K562 (cell line): Measurements from ENCODE around the gene PAX5. TPM values are rescaled to one million over a fixed set of nuclear protein-coding genes. Genes with fewer than 3 reads are reported as not detected.

Experiments used
- ATAC-seq: fragments of 200-7000 bp; cut with Tn5 transposase; 3 replicates; pipeline ENCODE4 v1.9.1; 2020; ENCODE audit warnings: moderate library complexity
- BruUV-seq: library from RNA; stranded (reverse); fragments of 400-500 nt; replicated peaks from 2 replicates; lab custom pipeline; 2021; lab: Mats Ljungman, UMichigan
- CTCF ChIA-PET: fragments of 300-600 bp; formaldehyde crosslinking; extraction: SDS; loops from one replicate; lab custom pipeline; 2021; ENCODE audit warnings: low intra/inter-chr PET ratio; lab: Yijun Ruan, JAX
- POLR2A ChIA-PET: fragments of 300-600, 350-650 bp; sonication (Branson Sonifier 250); formaldehyde crosslinking; extraction: SDS; loops from one replicate; lab custom pipeline; 2021; ENCODE audit warnings: antibody characterized with exemption, inconsistent platforms; lab: Yijun Ruan, JAX
- DNase-seq, 4 experiments: peaks; one replicate each; pipeline versions ENCODE4 v3.0.0 to v3.0.0-alpha.2; 2011 to 2018; ENCODE audit warnings: low spot score in 3 of 4, mixed read lengths in 3 of 4; ENCODE audit errors: extremely low read depth in 1 of 4
- FAIRE-seq: peaks from 2 replicates; lab custom pipeline; 2011; peaks lifted over from hg19 to GRCh38; lab: Jason Lieb, UNC
- H2AFZ ChIP-seq: 2 replicates; pipeline ENCODE4 v1.6.0; 2011; ENCODE audit warnings: low read depth, low read length, control low read depth, inconsistent platforms
- H3K27ac ChIP-seq: fragments of 200-600 bp; 3 replicates; pipeline ENCODE4 v1.8.0; 2011; ENCODE audit warnings: low read depth, mild to moderate bottlenecking, control low read depth, inconsistent platforms, low read length, moderate library complexity, mixed read lengths; ENCODE audit errors: extremely low read depth
- H3K27me3 ChIP-seq, 2 experiments: fragments of 300-600 bp in 1 of 2; 2 replicates in 1 of 2; 3 replicates in 1 of 2; pipeline versions ENCODE4 v1.6.0 to v1.8.0; 2011; ENCODE audit warnings: inconsistent platforms in 2 of 2, low read length in 2 of 2, mild to moderate bottlenecking in 1 of 2, mixed read lengths in 1 of 2, moderate library complexity in 1 of 2; ENCODE audit not compliant: control insufficient read depth in 2 of 2, insufficient read depth in 2 of 2
- H3K36me3 ChIP-seq: fragments of 300-600 bp; 3 replicates; pipeline ENCODE4 v1.8.0; 2011; ENCODE audit warnings: mild to moderate bottlenecking, low read length, inconsistent platforms; ENCODE audit not compliant: control insufficient read depth, insufficient read depth
- H3K4me1 ChIP-seq, 2 experiments: fragments of 200-600 bp in 1 of 2; replicated peaks in 1 of 2; 2 replicates in 1 of 2; 3 replicates in 1 of 2; pipeline versions ENCODE4 v1.5.1 to v1.8.0; 2011; ENCODE audit warnings: inconsistent platforms in 2 of 2, low read length in 2 of 2, mild to moderate bottlenecking in 1 of 2, mixed read lengths in 1 of 2, moderate library complexity in 1 of 2; ENCODE audit not compliant: control insufficient read depth in 2 of 2, insufficient read depth in 2 of 2
- H3K4me2 ChIP-seq: 2 replicates; pipeline ENCODE4 v1.6.1; 2011; ENCODE audit warnings: low read length, control low read depth, inconsistent platforms, mixed read lengths; ENCODE audit not compliant: insufficient read depth
- H3K4me3 ChIP-seq: fragments of 200-600 bp; sonication (generic), shearing (Covaris generic); 2 replicates; pipeline ENCODE4 v1.5.1; 2016; ENCODE audit warnings: control low read depth, inconsistent platforms
- H3K79me2 ChIP-seq: fragments of 200-600 bp; 3 replicates; pipeline ENCODE4 v1.8.0; 2011; ENCODE audit warnings: low read length, inconsistent platforms; ENCODE audit not compliant: control insufficient read depth, insufficient read depth
- H3K9ac ChIP-seq, 2 experiments: 2 replicates each; pipeline versions ENCODE4 v1.6.0 to v1.6.1; 2011; ENCODE audit warnings: low read depth in 2 of 2, low read length in 2 of 2, control low read depth in 1 of 2, inconsistent platforms in 1 of 2, mild to moderate bottlenecking in 1 of 2, mixed read lengths in 1 of 2; ENCODE audit not compliant: insufficient read depth in 1 of 2
- H3K9me1 ChIP-seq: one replicate; pipeline ENCODE4 v1.6.0; 2011; ENCODE audit warnings: inconsistent platforms, mild to moderate bottlenecking, low read length, moderate library complexity; ENCODE audit not compliant: control insufficient read depth, insufficient read depth
- H3K9me3 ChIP-seq: replicated peaks from 2 replicates; pipeline ENCODE4 v1.5.1; 2011; ENCODE audit warnings: low read depth, low read length, inconsistent platforms; ENCODE audit not compliant: control insufficient read depth, insufficient read depth
- H4K20me1 ChIP-seq: replicated peaks from 2 replicates; pipeline ENCODE4 v1.6.1; 2011; ENCODE audit warnings: low read length, inconsistent platforms, mixed read lengths; ENCODE audit not compliant: control insufficient read depth, insufficient read depth
- HNRNPH1 ChIP-seq: fragments of 200-400 bp; formaldehyde crosslinking; optimal IDR thresholded peaks from 2 replicates; pipeline ENCODE3; 2017; ENCODE audit warnings: low read depth, mild to moderate bottlenecking, low read length, moderate library complexity
- POLR2AphosphoS2 ChIP-seq: IDR thresholded peaks from 2 replicates; pipeline ENCODE4 v1.6.1; 2012; ENCODE audit warnings: low read length, improper control_type of control experiment
- RAD21 ChIP-seq, 2 experiments: fragments of 250-450 bp in 1 of 2; fragments of 450-650 bp in 1 of 2; sonication (Bioruptor Pico) in 1 of 2; formaldehyde crosslinking in 1 of 2; IDR thresholded peaks in 1 of 2; conservative IDR thresholded peaks in 1 of 2; 2 replicates each; pipeline versions ENCODE4 v1.4.0 to v1.8.0; 2020 to 2022; ENCODE audit warnings: mild to moderate bottlenecking in 2 of 2, moderate library complexity in 1 of 2
- SMC3 ChIP-seq: conservative IDR thresholded peaks from 2 replicates; pipeline ENCODE4 v1.6.1; 2011; ENCODE audit warnings: low read depth, low read length, improper control_type of control experiment; ENCODE audit not compliant: insufficient read depth
- WGBS: fragments of 100-300 bp; shearing (Covaris generic); methylation state at CpG from one replicate; pipeline ENCODE4 v1.1.6; 2016; ENCODE audit warnings: low coverage, mixed read lengths; ENCODE audit not compliant: insufficient coverage; ENCODE audit errors: missing lambda C conversion rate; 5-methylcytosine and 5-hydroxymethylcytosine counted together
- in situ Hi-C: fragments of 300-500 bp; cut with MboI; formaldehyde crosslinking; loops from 4 replicates; pipeline ENCODE4 v1.15.0; 2018; ENCODE audit warnings: inconsistent platforms, mixed read lengths
- intact Hi-C: fragments of 100-400 bp; cut with micrococcal nuclease; formaldehyde crosslinking; loops from 2 replicates; pipeline ENCODE4 v1.14.2; 2022
- polyA plus RNA-seq, 8 experiments: library from polyadenylated mRNA; depleted of rRNA in 4 of 8; stranded (reverse) in 5 of 8; unstranded in 3 of 8; fragments of >200 nt; fragmentation: Nextera tagmentation in 2 of 8; fragmentation: Illumina TruSeq in 1 of 8; extraction: Ambion mirVana in 2 of 8; extraction: Trizol in 1 of 8; gene quantifications; 2 replicates each; pipeline versions ENCODE4 v1.2.1 to v1.2.3, GENCODE V29; 2011 to 2014; ENCODE audit warnings: inconsistent platforms in 1 of 8, missing spikeins in 1 of 8
- total RNA-seq, 7 experiments: library from RNA; depleted of rRNA in 6 of 7; stranded (reverse); fragments of >200 nt in 6 of 7; fragmentation: Illumina TruSeq in 2 of 7; extraction: Trizol in 2 of 7; gene quantifications; 2 replicates each; pipeline versions ENCODE4 v1.2.1 to v1.2.3, GENCODE V29; 2011 to 2021; ENCODE audit warnings: low replicate concordance in 1 of 7
- TF ChIP-seq, protein P1 (sequence below): IDR thresholded peaks from 2 replicates; pipeline ENCODE4 v1.6.1; 2011; ENCODE audit warnings: borderline replicate concordance, low read depth, mild to moderate bottlenecking, moderate library complexity, low read length; ENCODE audit not compliant: insufficient read depth, poor library complexity, severe bottlenecking
- TF ChIP-seq, protein P2 (sequence below), 3 experiments: IDR thresholded peaks in 2 of 3; conservative IDR thresholded peaks in 1 of 3; 2 replicates each; pipeline ENCODE4 v1.5.1; 2011 to 2012; ENCODE audit warnings: low read length in 3 of 3, mild to moderate bottlenecking in 3 of 3, control low read depth in 2 of 3, improper control_type of control experiment in 1 of 3, inconsistent platforms in 1 of 3, low read depth in 1 of 3, mixed read lengths in 1 of 3, moderate library complexity in 1 of 3; ENCODE audit not compliant: insufficient read depth in 2 of 3
- TF ChIP-seq, protein P3 (sequence below), 2 experiments: IDR thresholded peaks; 2 replicates each; pipeline ENCODE4 v1.6.1; 2011; ENCODE audit warnings: borderline replicate concordance in 1 of 2, control low read depth in 1 of 2, low read depth in 1 of 2, low read length in 1 of 2, mild to moderate bottlenecking in 1 of 2, mixed read lengths in 1 of 2, moderate library complexity in 1 of 2; ENCODE audit not compliant: insufficient read depth in 1 of 2, insufficient read length in 1 of 2, poor library complexity in 1 of 2, severe bottlenecking in 1 of 2; ENCODE audit errors: extremely low read depth in 1 of 2

The PAX5 gene
- total and polyA plus RNA-seq, 9 of the 15 experiments (the other 6 are each of a cell fraction or from before 2014, with no cell fraction given), result 0.03 to 0.09 TPM; not detected in 7

DNA sequence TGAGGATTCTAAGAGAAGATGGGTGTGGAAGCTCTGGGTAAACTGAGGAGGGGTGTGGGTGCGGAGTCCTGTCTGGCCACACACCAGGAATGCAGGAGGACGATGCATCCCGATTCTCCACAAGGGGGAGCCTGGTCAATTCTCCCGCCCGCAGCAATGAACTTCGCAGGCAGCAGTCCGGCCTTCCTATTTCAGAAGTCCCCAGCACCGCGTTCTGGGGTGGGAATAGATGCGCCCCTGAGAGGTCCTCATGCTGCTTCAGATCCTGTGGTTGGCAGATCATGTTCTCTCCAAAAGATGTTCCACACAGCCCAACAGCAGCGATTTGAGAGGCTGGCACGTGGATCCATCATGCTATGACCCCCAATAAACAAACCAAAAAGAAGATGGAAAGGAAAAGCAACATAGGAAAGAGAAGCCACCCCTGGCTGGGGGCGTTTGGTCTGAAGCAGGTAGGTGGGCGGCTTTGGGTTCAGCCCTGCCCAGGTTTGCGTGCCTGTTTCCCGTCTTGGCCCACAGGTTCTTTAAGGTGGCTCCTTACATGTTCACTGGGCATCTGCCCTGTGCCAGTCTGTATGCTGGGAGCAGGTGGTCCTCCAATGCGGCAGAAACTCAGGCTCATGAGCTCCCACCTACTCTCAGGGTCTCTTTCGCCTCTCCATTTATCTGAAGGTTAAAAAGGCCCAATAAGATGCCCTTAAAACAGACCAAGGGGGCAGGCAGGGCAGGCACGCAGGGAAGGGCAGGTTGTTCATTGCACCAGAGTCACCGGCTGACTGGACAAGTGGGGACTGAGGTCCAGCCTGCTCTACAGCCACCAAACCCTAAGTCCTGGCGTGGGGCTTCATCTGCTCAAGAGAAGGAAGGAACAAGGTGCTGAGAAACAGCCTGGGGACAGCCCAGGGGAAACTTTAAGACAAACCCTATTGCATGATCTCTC, 171.6 kb downstream of the PAX5 start:
- Histone ChIP-seq H3K9ac (no peak overlapping the region), H3K9me3 (no peaks in the 10 kb centered on the region), H4K20me1 (no peaks in the 10 kb centered on the region), H2AFZ (no peak overlapping the region), H3K36me3 (no peaks in the 10 kb centered on the region), H3K79me2 (no peaks in the 10 kb centered on the region), H3K4me3 (no peak overlapping the region), H3K9me1 (no peaks in the 10 kb centered on the region), H3K27me3 (peaks cover 5 to 57% of the 10 kb centered on the region in 2 experiments; a peak in 3 of 5 replicates), H3K4me2 (no peak overlapping the region), H3K27ac (no peak overlapping the region), H3K4me1 (no peaks in the 10 kb centered on the region; a peak in 1 of 5 replicates)
- no TSS peak for BruUV-seq
- WGBS, result 0% methylated on average over 19 of the region's 21 CpGs
- in situ Hi-C loops, result no loop called here
- ATAC-seq (peak; percentile 84), DNase-seq (peak; percentile 42 to 47 (median 44)), FAIRE-seq (peak; percentile 26)
- ChIA-PET CTCF (no interaction called here), POLR2A (no interaction called here)
- intact Hi-C loops, result no loop called here
- TF ChIP-seq RAD21 (CRISPR knock-in tag; conservative IDR thresholded peaks at IDR 0.05 in 1 of 2, IDR thresholded peaks at IDR 0.05 in 1 of 2), result peak in 1 of 2 experiments; percentile 27; a peak in 1 of 4 replicates
- TF ChIP-seq POLR2AphosphoS2, result no peak
- TF ChIP-seq, protein P1, sequence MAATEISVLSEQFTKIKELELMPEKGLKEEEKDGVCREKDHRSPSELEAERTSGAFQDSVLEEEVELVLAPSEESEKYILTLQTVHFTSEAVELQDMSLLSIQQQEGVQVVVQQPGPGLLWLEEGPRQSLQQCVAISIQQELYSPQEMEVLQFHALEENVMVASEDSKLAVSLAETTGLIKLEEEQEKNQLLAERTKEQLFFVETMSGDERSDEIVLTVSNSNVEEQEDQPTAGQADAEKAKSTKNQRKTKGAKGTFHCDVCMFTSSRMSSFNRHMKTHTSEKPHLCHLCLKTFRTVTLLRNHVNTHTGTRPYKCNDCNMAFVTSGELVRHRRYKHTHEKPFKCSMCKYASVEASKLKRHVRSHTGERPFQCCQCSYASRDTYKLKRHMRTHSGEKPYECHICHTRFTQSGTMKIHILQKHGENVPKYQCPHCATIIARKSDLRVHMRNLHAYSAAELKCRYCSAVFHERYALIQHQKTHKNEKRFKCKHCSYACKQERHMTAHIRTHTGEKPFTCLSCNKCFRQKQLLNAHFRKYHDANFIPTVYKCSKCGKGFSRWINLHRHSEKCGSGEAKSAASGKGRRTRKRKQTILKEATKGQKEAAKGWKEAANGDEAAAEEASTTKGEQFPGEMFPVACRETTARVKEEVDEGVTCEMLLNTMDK, result peak; percentile 84
- TF ChIP-seq HNRNPH1, result no peak
- TF ChIP-seq, protein P2, sequence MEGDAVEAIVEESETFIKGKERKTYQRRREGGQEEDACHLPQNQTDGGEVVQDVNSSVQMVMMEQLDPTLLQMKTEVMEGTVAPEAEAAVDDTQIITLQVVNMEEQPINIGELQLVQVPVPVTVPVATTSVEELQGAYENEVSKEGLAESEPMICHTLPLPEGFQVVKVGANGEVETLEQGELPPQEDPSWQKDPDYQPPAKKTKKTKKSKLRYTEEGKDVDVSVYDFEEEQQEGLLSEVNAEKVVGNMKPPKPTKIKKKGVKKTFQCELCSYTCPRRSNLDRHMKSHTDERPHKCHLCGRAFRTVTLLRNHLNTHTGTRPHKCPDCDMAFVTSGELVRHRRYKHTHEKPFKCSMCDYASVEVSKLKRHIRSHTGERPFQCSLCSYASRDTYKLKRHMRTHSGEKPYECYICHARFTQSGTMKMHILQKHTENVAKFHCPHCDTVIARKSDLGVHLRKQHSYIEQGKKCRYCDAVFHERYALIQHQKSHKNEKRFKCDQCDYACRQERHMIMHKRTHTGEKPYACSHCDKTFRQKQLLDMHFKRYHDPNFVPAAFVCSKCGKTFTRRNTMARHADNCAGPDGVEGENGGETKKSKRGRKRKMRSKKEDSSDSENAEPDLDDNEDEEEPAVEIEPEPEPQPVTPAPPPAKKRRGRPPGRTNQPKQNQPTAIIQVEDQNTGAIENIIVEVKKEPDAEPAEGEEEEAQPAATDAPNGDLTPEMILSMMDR (IDR thresholded peaks at IDR 0.05 in 2 of 3, conservative IDR thresholded peaks at IDR 0.05 in 1 of 3; ENCODE audit: insufficient read depth in 2 of 3, low read depth in 1 of 3, low read length in 3 of 3), result peak; percentile 52 to 58 (median 54); a peak in 5 of 6 replicates
- TF ChIP-seq, protein P3, sequence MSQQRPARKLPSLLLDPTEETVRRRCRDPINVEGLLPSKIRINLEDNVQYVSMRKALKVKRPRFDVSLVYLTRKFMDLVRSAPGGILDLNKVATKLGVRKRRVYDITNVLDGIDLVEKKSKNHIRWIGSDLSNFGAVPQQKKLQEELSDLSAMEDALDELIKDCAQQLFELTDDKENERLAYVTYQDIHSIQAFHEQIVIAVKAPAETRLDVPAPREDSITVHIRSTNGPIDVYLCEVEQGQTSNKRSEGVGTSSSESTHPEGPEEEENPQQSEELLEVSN (IDR thresholded peaks at IDR 0.05; ENCODE audit: borderline replicate concordance in 1 of 2, extremely low read depth in 1 of 2, insufficient read depth in 1 of 2, insufficient read length in 1 of 2, low read depth in 1 of 2, low read length in 1 of 2, poor library complexity in 1 of 2, severe bottlenecking in 1 of 2), result peak in 1 of 2 experiments; percentile 70
- TF ChIP-seq SMC3, result 0 out of 2 replicates have a peak, but pooled peaks have one; percentile 10
